Measurements from ENCODE around the gene RANBP1. TPM values are rescaled to one million over a fixed set of nuclear protein-coding genes. Genes with fewer than 3 reads are reported as not detected.

Gene RANBP1
- total and polyA plus RNA-seq, 9 of the 15 experiments (the other 6 are each of a cell fraction or from before 2014, with no cell fraction given) = 162 to 2,891 (median 1,289) TPM

DNA sequence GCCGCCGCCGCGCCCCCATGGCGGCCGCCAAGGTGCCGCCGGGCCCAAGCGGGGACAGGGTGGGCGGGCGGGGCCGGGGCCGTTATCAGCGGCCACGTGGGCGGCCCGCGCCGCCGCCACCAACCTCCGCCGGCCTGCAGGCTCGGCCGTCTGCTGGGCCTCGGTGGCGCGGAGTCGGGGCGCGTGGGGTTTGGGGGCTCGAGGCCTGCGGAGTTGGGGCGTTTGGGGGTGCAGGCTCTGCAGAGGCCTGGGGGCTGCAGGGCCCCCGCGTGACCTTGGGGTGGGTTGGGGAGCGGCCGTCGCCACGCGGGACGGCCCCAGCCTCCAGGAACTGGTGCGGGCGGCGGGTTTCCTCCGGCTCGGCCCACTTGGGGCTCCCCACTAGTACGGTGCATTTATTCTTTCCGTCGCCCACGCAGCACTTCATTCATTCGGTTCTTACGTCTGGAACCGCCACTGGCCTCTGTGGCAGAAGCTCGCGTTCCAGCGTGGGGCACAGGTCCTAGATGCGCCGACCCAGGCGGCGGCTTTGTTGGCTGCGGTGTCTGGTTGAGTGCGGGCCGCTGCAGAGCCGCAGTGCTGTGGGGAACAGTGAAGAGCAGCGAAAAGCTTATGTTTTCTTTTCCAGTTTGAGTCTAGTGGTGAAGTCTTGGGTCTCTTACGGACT is 1.9 kb downstream of the RANBP1 start (continued):
- TF ChIP-seq, protein P1, sequence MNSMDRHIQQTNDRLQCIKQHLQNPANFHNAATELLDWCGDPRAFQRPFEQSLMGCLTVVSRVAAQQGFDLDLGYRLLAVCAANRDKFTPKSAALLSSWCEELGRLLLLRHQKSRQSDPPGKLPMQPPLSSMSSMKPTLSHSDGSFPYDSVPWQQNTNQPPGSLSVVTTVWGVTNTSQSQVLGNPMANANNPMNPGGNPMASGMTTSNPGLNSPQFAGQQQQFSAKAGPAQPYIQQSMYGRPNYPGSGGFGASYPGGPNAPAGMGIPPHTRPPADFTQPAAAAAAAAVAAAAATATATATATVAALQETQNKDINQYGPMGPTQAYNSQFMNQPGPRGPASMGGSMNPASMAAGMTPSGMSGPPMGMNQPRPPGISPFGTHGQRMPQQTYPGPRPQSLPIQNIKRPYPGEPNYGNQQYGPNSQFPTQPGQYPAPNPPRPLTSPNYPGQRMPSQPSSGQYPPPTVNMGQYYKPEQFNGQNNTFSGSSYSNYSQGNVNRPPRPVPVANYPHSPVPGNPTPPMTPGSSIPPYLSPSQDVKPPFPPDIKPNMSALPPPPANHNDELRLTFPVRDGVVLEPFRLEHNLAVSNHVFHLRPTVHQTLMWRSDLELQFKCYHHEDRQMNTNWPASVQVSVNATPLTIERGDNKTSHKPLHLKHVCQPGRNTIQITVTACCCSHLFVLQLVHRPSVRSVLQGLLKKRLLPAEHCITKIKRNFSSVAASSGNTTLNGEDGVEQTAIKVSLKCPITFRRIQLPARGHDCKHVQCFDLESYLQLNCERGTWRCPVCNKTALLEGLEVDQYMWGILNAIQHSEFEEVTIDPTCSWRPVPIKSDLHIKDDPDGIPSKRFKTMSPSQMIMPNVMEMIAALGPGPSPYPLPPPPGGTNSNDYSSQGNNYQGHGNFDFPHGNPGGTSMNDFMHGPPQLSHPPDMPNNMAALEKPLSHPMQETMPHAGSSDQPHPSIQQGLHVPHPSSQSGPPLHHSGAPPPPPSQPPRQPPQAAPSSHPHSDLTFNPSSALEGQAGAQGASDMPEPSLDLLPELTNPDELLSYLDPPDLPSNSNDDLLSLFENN (IDR thresholded peaks at IDR 0.05; ENCODE audit: low read depth in 2 of 2, low read length in 2 of 2) = no peak; a peak in 1 of 4 replicates
- TF ChIP-seq NFIX (CRISPR knock-in tag; IDR thresholded peaks at IDR 0.05; ENCODE audit: low read depth) = no peak
- TF ChIP-seq PHB (CRISPR knock-in tag; IDR thresholded peaks at IDR 0.05) = peak; percentile 92; the same call in 1 of the 2 replicates
- TF ChIP-seq, protein P2, sequence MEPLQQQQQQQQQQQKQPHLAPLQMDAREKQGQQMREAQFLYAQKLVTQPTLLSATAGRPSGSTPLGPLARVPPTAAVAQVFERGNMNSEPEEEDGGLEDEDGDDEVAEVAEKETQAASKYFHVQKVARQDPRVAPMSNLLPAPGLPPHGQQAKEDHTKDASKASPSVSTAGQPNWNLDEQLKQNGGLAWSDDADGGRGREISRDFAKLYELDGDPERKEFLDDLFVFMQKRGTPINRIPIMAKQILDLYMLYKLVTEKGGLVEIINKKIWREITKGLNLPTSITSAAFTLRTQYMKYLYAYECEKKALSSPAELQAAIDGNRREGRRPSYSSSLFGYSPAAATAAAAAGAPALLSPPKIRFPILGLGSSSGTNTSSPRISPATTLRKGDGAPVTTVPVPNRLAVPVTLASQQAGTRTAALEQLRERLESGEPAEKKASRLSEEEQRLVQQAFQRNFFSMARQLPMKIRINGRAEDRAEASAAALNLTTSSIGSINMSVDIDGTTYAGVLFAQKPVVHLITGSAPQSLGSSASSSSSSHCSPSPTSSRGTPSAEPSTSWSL (CRISPR knock-in tag; IDR thresholded peaks at IDR 0.05; ENCODE audit: borderline replicate concordance) = 0 out of 2 replicates have a peak, but pooled peaks have one; percentile 41
- no peak for TF ChIP-seq SAFB2 (IDR thresholded peaks at IDR 0.05; ENCODE audit: borderline replicate concordance, low read depth, low read length, severe bottlenecking)
- TF ChIP-seq HDAC8 (tag; IDR thresholded peaks at IDR 0.05) = peak; percentile 73; the same call in 1 of the 2 replicates
- TF ChIP-seq, protein P3, sequence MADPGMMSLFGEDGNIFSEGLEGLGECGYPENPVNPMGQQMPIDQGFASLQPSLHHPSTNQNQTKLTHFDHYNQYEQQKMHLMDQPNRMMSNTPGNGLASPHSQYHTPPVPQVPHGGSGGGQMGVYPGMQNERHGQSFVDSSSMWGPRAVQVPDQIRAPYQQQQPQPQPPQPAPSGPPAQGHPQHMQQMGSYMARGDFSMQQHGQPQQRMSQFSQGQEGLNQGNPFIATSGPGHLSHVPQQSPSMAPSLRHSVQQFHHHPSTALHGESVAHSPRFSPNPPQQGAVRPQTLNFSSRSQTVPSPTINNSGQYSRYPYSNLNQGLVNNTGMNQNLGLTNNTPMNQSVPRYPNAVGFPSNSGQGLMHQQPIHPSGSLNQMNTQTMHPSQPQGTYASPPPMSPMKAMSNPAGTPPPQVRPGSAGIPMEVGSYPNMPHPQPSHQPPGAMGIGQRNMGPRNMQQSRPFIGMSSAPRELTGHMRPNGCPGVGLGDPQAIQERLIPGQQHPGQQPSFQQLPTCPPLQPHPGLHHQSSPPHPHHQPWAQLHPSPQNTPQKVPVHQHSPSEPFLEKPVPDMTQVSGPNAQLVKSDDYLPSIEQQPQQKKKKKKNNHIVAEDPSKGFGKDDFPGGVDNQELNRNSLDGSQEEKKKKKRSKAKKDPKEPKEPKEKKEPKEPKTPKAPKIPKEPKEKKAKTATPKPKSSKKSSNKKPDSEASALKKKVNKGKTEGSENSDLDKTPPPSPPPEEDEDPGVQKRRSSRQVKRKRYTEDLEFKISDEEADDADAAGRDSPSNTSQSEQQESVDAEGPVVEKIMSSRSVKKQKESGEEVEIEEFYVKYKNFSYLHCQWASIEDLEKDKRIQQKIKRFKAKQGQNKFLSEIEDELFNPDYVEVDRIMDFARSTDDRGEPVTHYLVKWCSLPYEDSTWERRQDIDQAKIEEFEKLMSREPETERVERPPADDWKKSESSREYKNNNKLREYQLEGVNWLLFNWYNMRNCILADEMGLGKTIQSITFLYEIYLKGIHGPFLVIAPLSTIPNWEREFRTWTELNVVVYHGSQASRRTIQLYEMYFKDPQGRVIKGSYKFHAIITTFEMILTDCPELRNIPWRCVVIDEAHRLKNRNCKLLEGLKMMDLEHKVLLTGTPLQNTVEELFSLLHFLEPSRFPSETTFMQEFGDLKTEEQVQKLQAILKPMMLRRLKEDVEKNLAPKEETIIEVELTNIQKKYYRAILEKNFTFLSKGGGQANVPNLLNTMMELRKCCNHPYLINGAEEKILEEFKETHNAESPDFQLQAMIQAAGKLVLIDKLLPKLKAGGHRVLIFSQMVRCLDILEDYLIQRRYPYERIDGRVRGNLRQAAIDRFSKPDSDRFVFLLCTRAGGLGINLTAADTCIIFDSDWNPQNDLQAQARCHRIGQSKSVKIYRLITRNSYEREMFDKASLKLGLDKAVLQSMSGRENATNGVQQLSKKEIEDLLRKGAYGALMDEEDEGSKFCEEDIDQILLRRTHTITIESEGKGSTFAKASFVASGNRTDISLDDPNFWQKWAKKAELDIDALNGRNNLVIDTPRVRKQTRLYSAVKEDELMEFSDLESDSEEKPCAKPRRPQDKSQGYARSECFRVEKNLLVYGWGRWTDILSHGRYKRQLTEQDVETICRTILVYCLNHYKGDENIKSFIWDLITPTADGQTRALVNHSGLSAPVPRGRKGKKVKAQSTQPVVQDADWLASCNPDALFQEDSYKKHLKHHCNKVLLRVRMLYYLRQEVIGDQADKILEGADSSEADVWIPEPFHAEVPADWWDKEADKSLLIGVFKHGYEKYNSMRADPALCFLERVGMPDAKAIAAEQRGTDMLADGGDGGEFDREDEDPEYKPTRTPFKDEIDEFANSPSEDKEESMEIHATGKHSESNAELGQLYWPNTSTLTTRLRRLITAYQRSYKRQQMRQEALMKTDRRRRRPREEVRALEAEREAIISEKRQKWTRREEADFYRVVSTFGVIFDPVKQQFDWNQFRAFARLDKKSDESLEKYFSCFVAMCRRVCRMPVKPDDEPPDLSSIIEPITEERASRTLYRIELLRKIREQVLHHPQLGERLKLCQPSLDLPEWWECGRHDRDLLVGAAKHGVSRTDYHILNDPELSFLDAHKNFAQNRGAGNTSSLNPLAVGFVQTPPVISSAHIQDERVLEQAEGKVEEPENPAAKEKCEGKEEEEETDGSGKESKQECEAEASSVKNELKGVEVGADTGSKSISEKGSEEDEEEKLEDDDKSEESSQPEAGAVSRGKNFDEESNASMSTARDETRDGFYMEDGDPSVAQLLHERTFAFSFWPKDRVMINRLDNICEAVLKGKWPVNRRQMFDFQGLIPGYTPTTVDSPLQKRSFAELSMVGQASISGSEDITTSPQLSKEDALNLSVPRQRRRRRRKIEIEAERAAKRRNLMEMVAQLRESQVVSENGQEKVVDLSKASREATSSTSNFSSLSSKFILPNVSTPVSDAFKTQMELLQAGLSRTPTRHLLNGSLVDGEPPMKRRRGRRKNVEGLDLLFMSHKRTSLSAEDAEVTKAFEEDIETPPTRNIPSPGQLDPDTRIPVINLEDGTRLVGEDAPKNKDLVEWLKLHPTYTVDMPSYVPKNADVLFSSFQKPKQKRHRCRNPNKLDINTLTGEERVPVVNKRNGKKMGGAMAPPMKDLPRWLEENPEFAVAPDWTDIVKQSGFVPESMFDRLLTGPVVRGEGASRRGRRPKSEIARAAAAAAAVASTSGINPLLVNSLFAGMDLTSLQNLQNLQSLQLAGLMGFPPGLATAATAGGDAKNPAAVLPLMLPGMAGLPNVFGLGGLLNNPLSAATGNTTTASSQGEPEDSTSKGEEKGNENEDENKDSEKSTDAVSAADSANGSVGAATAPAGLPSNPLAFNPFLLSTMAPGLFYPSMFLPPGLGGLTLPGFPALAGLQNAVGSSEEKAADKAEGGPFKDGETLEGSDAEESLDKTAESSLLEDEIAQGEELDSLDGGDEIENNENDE (IDR thresholded peaks at IDR 0.05; ENCODE audit: low read depth, low read length) = peak; percentile 69
- no peak for TF ChIP-seq SREBF2 (CRISPR knock-in tag; IDR thresholded peaks at IDR 0.05)

Measured in K562 (cell line).